HepG2 (cell line): ENCODE results near the gene SRC. TPM values are rescaled to one million over a fixed set of nuclear protein-coding genes. Genes with fewer than 3 reads are reported as not detected.

ENCODE experiments used
- AHR ChIP-seq: IDR thresholded peaks from 2 replicates; pipeline ENCODE4 v1.6.1; 2018; ENCODE audit warnings: missing genetic modification reagents, missing compliant biosample characterization
- CC2D1A ChIP-seq: sonication (generic); formaldehyde crosslinking; IDR thresholded peaks from 2 replicates; pipeline ENCODE4 v1.8.1; 2023; ENCODE audit warnings: mild to moderate bottlenecking, missing genetic modification reagents
- CEBPG ChIP-seq: IDR thresholded peaks from 2 replicates; pipeline ENCODE4 v1.6.1; 2016
- GFI1 ChIP-seq: sonication (generic); formaldehyde crosslinking; IDR thresholded peaks from 2 replicates; pipeline ENCODE4 v1.5.0; 2020; ENCODE audit warnings: missing genetic modification reagents, mild to moderate bottlenecking, borderline replicate concordance
- MXD4 ChIP-seq: IDR thresholded peaks from 2 replicates; pipeline ENCODE4 v1.6.1; 2016; ENCODE audit warnings: mild to moderate bottlenecking, missing biosample characterization, missing genetic modification reagents
- NCOR1 ChIP-seq: fragments of 200-600 bp; sonication (generic); IDR thresholded peaks from 2 replicates; pipeline ENCODE4 v1.7.0; 2017; ENCODE audit warnings: antibody characterized with exemption, low read length, borderline replicate concordance
- PITX1 ChIP-seq: sonication (generic); formaldehyde crosslinking; IDR thresholded peaks from 2 replicates; pipeline ENCODE4 v1.5.1; 2020; ENCODE audit warnings: mild to moderate bottlenecking, missing genetic modification reagents
- RBM22 ChIP-seq: fragments of 200-400 bp; formaldehyde crosslinking; optimal IDR thresholded peaks from 2 replicates; pipeline ENCODE3; 2017; ENCODE audit warnings: mild to moderate bottlenecking, low read length, moderate library complexity
- THAP11 ChIP-seq: IDR thresholded peaks from 2 replicates; pipeline ENCODE4 v1.6.1; 2016; ENCODE audit warnings: missing biosample characterization, missing genetic modification reagents
- THAP9 ChIP-seq: sonication (generic); formaldehyde crosslinking; IDR thresholded peaks from 2 replicates; pipeline ENCODE4; 2020; ENCODE audit warnings: missing genetic modification reagents, mild to moderate bottlenecking, borderline replicate concordance
- THRA ChIP-seq: sonication (generic); formaldehyde crosslinking; IDR thresholded peaks from 2 replicates; pipeline ENCODE4 v1.4.0; 2020; ENCODE audit warnings: missing genetic modification reagents, borderline replicate concordance
- TOPORS ChIP-seq: sonication (generic); formaldehyde crosslinking; IDR thresholded peaks from 2 replicates; pipeline ENCODE4 v1.8.0; 2023; ENCODE audit warnings: mild to moderate bottlenecking, missing genetic modification reagents
- ZNF335 ChIP-seq: sonication (generic); formaldehyde crosslinking; IDR thresholded peaks from 2 replicates; pipeline ENCODE4 v1.4.0; 2020; ENCODE audit warnings: missing genetic modification reagents
- ZNF383 ChIP-seq: sonication (generic); formaldehyde crosslinking; IDR thresholded peaks from 2 replicates; pipeline ENCODE4 v1.4.0; 2020; ENCODE audit warnings: missing genetic modification reagents, mild to moderate bottlenecking, borderline replicate concordance
- ZNF639 ChIP-seq: conservative IDR thresholded peaks from 2 replicates; pipeline ENCODE4 v1.6.1; 2018; ENCODE audit warnings: missing genetic modification reagents
- ZNF704 ChIP-seq: sonication (generic); formaldehyde crosslinking; IDR thresholded peaks from 2 replicates; pipeline ENCODE4 v1.8.1; 2023; ENCODE audit warnings: mild to moderate bottlenecking, inconsistent platforms, moderate library complexity, missing genetic modification reagents, borderline replicate concordance
- ZNF713 ChIP-seq: sonication (generic); formaldehyde crosslinking; IDR thresholded peaks from 2 replicates; pipeline ENCODE4 v1.4.0; 2020; ENCODE audit warnings: mild to moderate bottlenecking, missing genetic modification reagents
- ZNF790 ChIP-seq: sonication (generic); formaldehyde crosslinking; IDR thresholded peaks from 2 replicates; pipeline ENCODE4 v1.8.0; 2022; ENCODE audit warnings: missing genetic modification reagents, mild to moderate bottlenecking, borderline replicate concordance
- ZZZ3 ChIP-seq: sonication (generic); formaldehyde crosslinking; IDR thresholded peaks from 2 replicates; pipeline ENCODE4 v1.4.0; 2020; ENCODE audit warnings: missing genetic modification reagents, mild to moderate bottlenecking, borderline replicate concordance
- polyA plus RNA-seq, 8 experiments: library from polyadenylated mRNA; depleted of rRNA in 3 of 8; stranded (reverse) in 7 of 8; unstranded in 1 of 8; fragments of >200 nt; fragmentation: Illumina TruSeq in 4 of 8; extraction: Trizol in 4 of 8; gene quantifications; 2 replicates each; pipeline versions ENCODE4 v1.2.1 to v1.2.3, GENCODE V29; 2011 to 2016; ENCODE audit warnings: low read depth in 4 of 8, missing spikeins in 1 of 8, mixed read lengths in 1 of 8; ENCODE audit not compliant: insufficient read depth in 1 of 8
- total RNA-seq, 5 experiments: library from RNA; depleted of rRNA; stranded (reverse); fragments of >200 nt; fragmentation: Illumina TruSeq; extraction: Trizol; gene quantifications; 2 replicates each; pipeline ENCODE4 v1.2.3, GENCODE V29; 2016; ENCODE audit warnings: low read depth in 1 of 5

Gene SRC
- total and polyA plus RNA-seq, 2 of the 13 experiments (the other 11 are each of a cell fraction or from before 2014, with no cell fraction given): 54.7 to 192 TPM

GRCh38 chr20:37379967-37380828, 34.3 kb downstream of the SRC start (continued):
- TF ChIP-seq ZNF704 (CRISPR knock-in tag) (no peak), AHR (CRISPR knock-in tag) (0 out of 2 replicates have a peak, but pooled peaks have one; percentile 7), GFI1 (CRISPR knock-in tag) (no peak), NCOR1 (peak; percentile 85), ZNF335 (CRISPR knock-in tag) (no peak; the same call in 1 of the 2 replicates), TOPORS (CRISPR knock-in tag) (no peak), PITX1 (peak; percentile 96), CEBPG (CRISPR knock-in tag) (peak; percentile 52), ZNF713 (0 out of 2 replicates have a peak, but pooled peaks have one; percentile 1), ZNF383 (CRISPR knock-in tag) (no peak), ZNF639 (CRISPR knock-in tag) (no peak), ZZZ3 (CRISPR knock-in tag) (no peak), THAP11 (peak; percentile 60), RBM22 (peak; percentile 77), ZNF790 (no peak), MXD4 (CRISPR knock-in tag) (peak; percentile 62; the same call in 1 of the 2 replicates), THRA (CRISPR knock-in tag) (peak; percentile 75; the same call in 1 of the 2 replicates), THAP9 (no peak), CC2D1A (CRISPR knock-in tag) (no peak)
